HG03025 (cell line): ENCODE results near the gene CDK11B.

Experiments used
- ATAC-seq: cut with Tn5 transposase; IDR thresholded peaks from one replicate; pipeline ENCODE4 v1.9.1; 2021; ENCODE audit warnings: mild to moderate bottlenecking, moderate library complexity; ENCODE audit not compliant: unreplicated experiment, low FRiP score

Gene CDK11B

GRCh38 chr1:1628754-1629429, 29.9 kb downstream of the CDK11B start:
- no peak for ATAC-seq

- no peak for ATAC-seq
Measured at GRCh38 chr1:1627829-1628753, 30.7 kb downstream of the CDK11B start.

GRCh38 chr1:1627261-1627828, 31.5 kb downstream of the CDK11B start:
- no peak for ATAC-seq

- ATAC-seq: no peak
Measured at GRCh38 chr1:1626207-1627141, 32.3 kb downstream of the CDK11B start.

GRCh38 chr1:1625824-1626206, 33.0 kb downstream of the CDK11B start:
- ATAC-seq: no peak

- ATAC-seq: no peak
Measured at GRCh38 chr1:1625404-1625775, 33.4 kb downstream of the CDK11B start.

- no peak for ATAC-seq
Measured at GRCh38 chr1:1624443-1625403, 34.1 kb downstream of the CDK11B start.

GRCh38 chr1:1623631-1624442, 35.0 kb downstream of the CDK11B start:
- ATAC-seq: no peak

- ATAC-seq: no peak
Measured at GRCh38 chr1:1623181-1623630, 35.6 kb downstream of the CDK11B start.

- no peak for ATAC-seq
Measured at GRCh38 chr1:1622788-1623094, 36.1 kb downstream of the CDK11B start.

- ATAC-seq: no peak
Measured at GRCh38 chr1:1622010-1622787, 36.6 kb downstream of the CDK11B start.

- no peak for ATAC-seq
Measured at GRCh38 chr1:1621173-1622009, 37.4 kb downstream of the CDK11B start.

- no peak for ATAC-seq
Measured at GRCh38 chr1:1620433-1621139, 38.2 kb downstream of the CDK11B start.

- ATAC-seq: no peak
Measured at GRCh38 chr1:1619917-1620361, 38.9 kb downstream of the CDK11B start.

GRCh38 chr1:1618396-1619068, 40.3 kb downstream of the CDK11B start:
- no peak for ATAC-seq

- ATAC-seq: no peak
Measured at GRCh38 chr1:1617925-1618324, 40.9 kb downstream of the CDK11B start.
